ENCODE data around the gene SDF2.

Gene SDF2

GRCh38 chr17:28657756-28658155 lies 4.0 kb downstream of the SDF2 start:
- H3F3A ChIP-seq (ENCODE audit: insufficient read depth), result no peaks in the 10 kb centered on the region
- no peak overlapping the region for H3K4me2 ChIP-seq (ENCODE audit: low read depth, low read length, poor library complexity, severe bottlenecking)
- TF ChIP-seq CTCF (IDR thresholded peaks at IDR 0.05; ENCODE audit: insufficient read depth, low read length, poor library complexity, severe bottlenecking), result no peak
- no peak for TF ChIP-seq EZH2phosphoT487 (conservative IDR thresholded peaks at IDR 0.05; ENCODE audit: low read length)
- no peak overlapping the region for H3K9ac ChIP-seq (ENCODE audit: low read length)
- no peaks in the 10 kb centered on the region for H3K9me3 ChIP-seq (ENCODE audit: insufficient read depth, low read length)
- peaks cover 46% of the 10 kb centered on the region for H3K79me2 ChIP-seq (ENCODE audit: insufficient read depth, low read length)
- H3K4me3 ChIP-seq (ENCODE audit: insufficient read depth, low read length, poor library complexity, severe bottlenecking), result no peak overlapping the region
- H3K36me3 ChIP-seq (ENCODE audit: low read length), result peaks cover 3% of the 10 kb centered on the region; the same call in 1 of the 2 replicates
- H2AFZ ChIP-seq (ENCODE audit: low read depth, low read length, severe bottlenecking), result no peak overlapping the region
- no peaks in the 10 kb centered on the region; the same call in 1 of the 2 replicates for H4K20me1 ChIP-seq (ENCODE audit: low read depth, low read length)
- no peaks in the 10 kb centered on the region for H3K27me3 ChIP-seq (ENCODE audit: low read length)
- H3K27ac ChIP-seq (ENCODE audit: low read depth, low read length), result no peak overlapping the region
- no peaks in the 10 kb centered on the region for H3K9me2 ChIP-seq (replicated peaks; ENCODE audit: insufficient read depth, low read length)

GRCh38 chr17:28655160-28655559 lies 6.5 kb downstream of the SDF2 start:
- H3K9ac ChIP-seq (ENCODE audit: low read length), result no peak overlapping the region
- H3K4me2 ChIP-seq (ENCODE audit: low read depth, low read length, poor library complexity, severe bottlenecking), result no peak overlapping the region
- no peaks in the 10 kb centered on the region for H4K20me1 ChIP-seq (ENCODE audit: low read depth, low read length)
- TF ChIP-seq CTCF (IDR thresholded peaks at IDR 0.05; ENCODE audit: insufficient read depth, low read length, poor library complexity, severe bottlenecking), result no peak
- no peak for TF ChIP-seq EZH2phosphoT487 (conservative IDR thresholded peaks at IDR 0.05; ENCODE audit: low read length)
- H3K79me2 ChIP-seq (ENCODE audit: insufficient read depth, low read length), result peaks cover 22% of the 10 kb centered on the region
- H3K27ac ChIP-seq (ENCODE audit: low read depth, low read length), result no peak overlapping the region
- peaks cover 5% of the 10 kb centered on the region; the same call in 1 of the 2 replicates for H3K36me3 ChIP-seq (ENCODE audit: low read length)
- no peaks in the 10 kb centered on the region for H3K9me3 ChIP-seq (ENCODE audit: insufficient read depth, low read length)
- no peaks in the 10 kb centered on the region for H3K27me3 ChIP-seq (ENCODE audit: low read length)
- H3K4me3 ChIP-seq (ENCODE audit: insufficient read depth, low read length, poor library complexity, severe bottlenecking), result no peak overlapping the region
- no peak overlapping the region for H2AFZ ChIP-seq (ENCODE audit: low read depth, low read length, severe bottlenecking)
- no peaks in the 10 kb centered on the region for H3K9me2 ChIP-seq (replicated peaks; ENCODE audit: insufficient read depth, low read length)
- H3F3A ChIP-seq (ENCODE audit: insufficient read depth), result no peaks in the 10 kb centered on the region; the same call in 1 of the 2 replicates

GRCh38 chr17:28648698-28649097 lies 13.0 kb downstream of the SDF2 start:
- no peaks in the 10 kb centered on the region for H4K20me1 ChIP-seq (ENCODE audit: low read depth, low read length)
- TF ChIP-seq CTCF (IDR thresholded peaks at IDR 0.05; ENCODE audit: insufficient read depth, low read length, poor library complexity, severe bottlenecking), result no peak
- no peak for TF ChIP-seq EZH2phosphoT487 (conservative IDR thresholded peaks at IDR 0.05; ENCODE audit: low read length)
- no peak overlapping the region for H3K4me3 ChIP-seq (ENCODE audit: insufficient read depth, low read length, poor library complexity, severe bottlenecking)
- no peak overlapping the region for H3K4me2 ChIP-seq (ENCODE audit: low read depth, low read length, poor library complexity, severe bottlenecking)
- no peaks in the 10 kb centered on the region for H3K27me3 ChIP-seq (ENCODE audit: low read length)
- H3K79me2 ChIP-seq (ENCODE audit: insufficient read depth, low read length), result peaks cover 12% of the 10 kb centered on the region
- peaks cover 6% of the 10 kb centered on the region for H3K36me3 ChIP-seq (ENCODE audit: low read length)
- H3F3A ChIP-seq (ENCODE audit: insufficient read depth), result peaks cover 19% of the 10 kb centered on the region
- no peaks in the 10 kb centered on the region for H3K9me2 ChIP-seq (replicated peaks; ENCODE audit: insufficient read depth, low read length)
- H3K27ac ChIP-seq (ENCODE audit: low read depth, low read length), result no peak overlapping the region
- no peak overlapping the region for H2AFZ ChIP-seq (ENCODE audit: low read depth, low read length, severe bottlenecking)
- no peak overlapping the region for H3K9ac ChIP-seq (ENCODE audit: low read length)
- H3K9me3 ChIP-seq (ENCODE audit: insufficient read depth, low read length), result no peaks in the 10 kb centered on the region

Measured in SU-DHL-6 (cell line).